ENCODE results near the gene ATRN. TPM values are rescaled to one million over a fixed set of nuclear protein-coding genes. Genes with fewer than 3 reads are reported as not detected.

Gene ATRN
- polyA plus RNA-seq, 1 experiment: 59.7 TPM

GRCh38 chr20:3446779-3447178, 24.0 kb upstream of the ATRN start:
- Histone ChIP-seq H3K27ac (ENCODE audit: low read depth, low read length) (no peak overlapping the region), H3K9me3 (ENCODE audit: control insufficient read depth, insufficient read depth, low read length) (no peaks in the 10 kb centered on the region), H3K27me3 (ENCODE audit: control insufficient read depth, insufficient read depth, low read length) (peaks cover 26% of the 10 kb centered on the region), H3K4me3 (ENCODE audit: low read depth, low read length) (no peak overlapping the region)
- DNase-seq (ENCODE audit: low read depth, low spot score): no peak
- no peak for TF ChIP-seq CTCF (IDR thresholded peaks at IDR 0.05; ENCODE audit: low read depth, low read length)
- ChIA-PET CTCF (no interaction called here), POLR2A (no interaction called here)

GRCh38 chr20:3447321-3447720, 23.5 kb upstream of the ATRN start:
- H3K27ac ChIP-seq (ENCODE audit: low read depth, low read length): no peak overlapping the region
- no peak for DNase-seq (ENCODE audit: low read depth, low spot score)
- no peak overlapping the region for H3K4me3 ChIP-seq (ENCODE audit: low read depth, low read length)
- H3K27me3 ChIP-seq (ENCODE audit: control insufficient read depth, insufficient read depth, low read length): peaks cover 26% of the 10 kb centered on the region
- TF ChIP-seq CTCF (IDR thresholded peaks at IDR 0.05; ENCODE audit: low read depth, low read length): no peak
- H3K9me3 ChIP-seq (ENCODE audit: control insufficient read depth, insufficient read depth, low read length): no peaks in the 10 kb centered on the region
- POLR2A ChIA-PET: no interaction called here
- CTCF ChIA-PET: no interaction called here

DNA sequence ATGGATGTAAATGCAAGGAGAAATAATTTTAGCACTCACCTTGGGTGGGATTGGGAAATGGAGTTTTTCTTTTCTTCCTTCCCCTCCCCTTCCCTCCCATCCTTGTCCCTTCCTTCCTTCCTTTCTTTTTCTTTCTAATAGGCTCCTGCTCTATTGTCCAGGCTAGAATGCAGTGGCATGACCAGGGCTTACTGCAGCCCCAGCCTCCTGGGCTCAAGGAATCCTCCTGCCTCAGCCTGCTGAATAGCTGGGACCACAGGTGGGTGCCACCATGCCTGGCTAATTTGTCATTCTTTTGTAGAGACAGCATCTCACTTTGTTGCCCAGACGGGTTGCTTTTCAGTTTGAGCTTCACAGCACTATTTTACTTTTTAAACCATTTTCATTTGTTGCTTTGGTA, 21.5 kb upstream of the ATRN start:
- Histone ChIP-seq H3K27ac (ENCODE audit: low read depth, low read length) (no peak overlapping the region), H3K27me3 (ENCODE audit: control insufficient read depth, insufficient read depth, low read length) (peaks cover 33% of the 10 kb centered on the region), H3K9me3 (ENCODE audit: control insufficient read depth, insufficient read depth, low read length) (no peaks in the 10 kb centered on the region), H3K4me3 (ENCODE audit: low read depth, low read length) (no peak overlapping the region)
- POLR2A ChIA-PET: no interaction called here
- DNase-seq (ENCODE audit: low read depth, low spot score): no peak
- TF ChIP-seq CTCF (IDR thresholded peaks at IDR 0.05; ENCODE audit: low read depth, low read length): no peak
- CTCF ChIA-PET: no interaction called here

- no peak for TF ChIP-seq CTCF (IDR thresholded peaks at IDR 0.05; ENCODE audit: low read depth, low read length)
- H3K9me3 ChIP-seq (ENCODE audit: control insufficient read depth, insufficient read depth, low read length): no peaks in the 10 kb centered on the region
- H3K27ac ChIP-seq (ENCODE audit: low read depth, low read length): no peak overlapping the region
- peaks cover 25% of the 10 kb centered on the region for H3K27me3 ChIP-seq (ENCODE audit: control insufficient read depth, insufficient read depth, low read length)
- DNase-seq (ENCODE audit: low read depth, low spot score): no peak
- CTCF ChIA-PET: interaction anchor here (0.5 kb wide), 1 partner anchor 178 kb away, joined by 3 read pairs; no protein-coding TSS in a partner anchor
- H3K4me3 ChIP-seq (ENCODE audit: low read depth, low read length): no peak overlapping the region
- POLR2A ChIA-PET: interaction anchor here (1.2 kb wide), 1 partner anchor 19 kb away, joined by 3 read pairs; the partner anchor contains the start of gene ATRN
Observed at GRCh38 chr20:3452136-3452535, 18.7 kb upstream of the ATRN start.

- no peak for TF ChIP-seq CTCF (IDR thresholded peaks at IDR 0.05; ENCODE audit: low read depth, low read length)
- peaks cover 27% of the 10 kb centered on the region for H3K27me3 ChIP-seq (ENCODE audit: control insufficient read depth, insufficient read depth, low read length)
- no peaks in the 10 kb centered on the region for H3K9me3 ChIP-seq (ENCODE audit: control insufficient read depth, insufficient read depth, low read length)
- ChIA-PET CTCF (no interaction called here), POLR2A (interaction anchor here (1.2 kb wide), 1 partner anchor 18 kb away, joined by 3 read pairs; the partner anchor contains the start of gene ATRN)
- DNase-seq (ENCODE audit: low read depth, low spot score): no peak
- no peak overlapping the region for H3K4me3 ChIP-seq (ENCODE audit: low read depth, low read length)
- no peak overlapping the region for H3K27ac ChIP-seq (ENCODE audit: low read depth, low read length)
Observed at GRCh38 chr20:3452690-3453089, 18.1 kb upstream of the ATRN start.

All from AG04450 (cell line).